HUES6 (cell line): Measurements from ENCODE around the gene TFDP3.

Experiments used
- H3K27ac ChIP-seq: 2 replicates; pipeline ENCODE4 v1.7.0; 2013; ENCODE audit warnings: low read depth, mild to moderate bottlenecking, low read length, inconsistent platforms
- H3K27me3 ChIP-seq: 2 replicates; pipeline ENCODE4 v1.6.1; 2013; ENCODE audit warnings: low read length; ENCODE audit not compliant: control insufficient read depth, insufficient read depth
- H3K36me3 ChIP-seq: 2 replicates; pipeline ENCODE4 v1.6.1; 2013; ENCODE audit warnings: low read length; ENCODE audit not compliant: control insufficient read depth, insufficient read depth
- H3K4me1 ChIP-seq: 2 replicates; pipeline ENCODE4 v1.6.1; 2013; ENCODE audit warnings: low read length; ENCODE audit not compliant: control insufficient read depth, insufficient read depth
- H3K4me3 ChIP-seq: 2 replicates; pipeline ENCODE4 v1.5.1; 2013; ENCODE audit warnings: low read depth, low read length
- H3K9ac ChIP-seq: one replicate; pipeline ENCODE4 v1.6.1; 2013; ENCODE audit warnings: mild to moderate bottlenecking, low read length
- H3K9me3 ChIP-seq: 2 replicates; pipeline ENCODE4 v1.6.1; 2013; ENCODE audit warnings: low read depth, low read length; ENCODE audit not compliant: control insufficient read depth, insufficient read depth

Gene TFDP3

GRCh38 chrX:133185938-133186337 lies 32.2 kb downstream of the TFDP3 start:
- Histone ChIP-seq H3K9ac (no peak overlapping the region), H3K27ac (no peak overlapping the region), H3K4me3 (no peak overlapping the region), H3K9me3 (no peaks in the 10 kb centered on the region), H3K36me3 (no peaks in the 10 kb centered on the region), H3K27me3 (no peaks in the 10 kb centered on the region; the same call in 1 of the 2 replicates), H3K4me1 (peaks cover 7% of the 10 kb centered on the region; the same call in 1 of the 2 replicates)

- Histone ChIP-seq H3K27ac (no peak overlapping the region), H3K9me3 (no peaks in the 10 kb centered on the region), H3K9ac (no peak overlapping the region), H3K4me3 (no peak overlapping the region), H3K36me3 (no peaks in the 10 kb centered on the region), H3K4me1 (0 out of 2 replicates have a peak, but pooled peaks cover 3% of the 10 kb centered on the region), H3K27me3 (no peaks in the 10 kb centered on the region; the same call in 1 of the 2 replicates)
Measured at GRCh38 chrX:133185119-133185518, 33.0 kb downstream of the TFDP3 start.

GRCh38 chrX:133183806-133184205 lies 34.3 kb downstream of the TFDP3 start:
- H3K9ac ChIP-seq = no peak overlapping the region
- H3K4me3 ChIP-seq = no peak overlapping the region
- no peak overlapping the region for H3K27ac ChIP-seq
- H3K9me3 ChIP-seq = no peaks in the 10 kb centered on the region
- H3K36me3 ChIP-seq = no peaks in the 10 kb centered on the region
- 0 out of 2 replicates have a peak, but pooled peaks cover 3% of the 10 kb centered on the region for H3K4me1 ChIP-seq
- no peaks in the 10 kb centered on the region; the same call in 1 of the 2 replicates for H3K27me3 ChIP-seq

GRCh38 chrX:133179500-133179899 lies 38.7 kb downstream of the TFDP3 start:
- no peak overlapping the region for H3K4me3 ChIP-seq
- H3K27me3 ChIP-seq = peaks cover 12% of the 10 kb centered on the region; the same call in 1 of the 2 replicates

GRCh38 chrX:133177202-133177601 lies 41.0 kb downstream of the TFDP3 start:
- no peak overlapping the region for H3K9ac ChIP-seq
- H3K27ac ChIP-seq = no peak overlapping the region
- H3K9me3 ChIP-seq = no peaks in the 10 kb centered on the region
- peaks cover 9% of the 10 kb centered on the region for H3K4me1 ChIP-seq
- H3K27me3 ChIP-seq = peaks cover 13% of the 10 kb centered on the region; the same call in 1 of the 2 replicates
- no peak overlapping the region for H3K4me3 ChIP-seq
- no peaks in the 10 kb centered on the region for H3K36me3 ChIP-seq

More at GRCh38 chrX:133179500-133179899, 38.7 kb downstream of the TFDP3 start:
- Histone ChIP-seq H3K9me3 (no peaks in the 10 kb centered on the region), H3K27ac (no peak overlapping the region), H3K4me1 (no peaks in the 10 kb centered on the region; the same call in 1 of the 2 replicates), H3K36me3 (no peaks in the 10 kb centered on the region), H3K9ac (no peak overlapping the region)

GRCh38 chrX:133175605-133176004 lies 42.5 kb downstream of the TFDP3 start:
- H3K4me1 ChIP-seq = peaks cover 11% of the 10 kb centered on the region
- no peak overlapping the region for H3K27ac ChIP-seq
- no peaks in the 10 kb centered on the region for H3K9me3 ChIP-seq
- no peaks in the 10 kb centered on the region for H3K36me3 ChIP-seq
- H3K27me3 ChIP-seq = peaks cover 13% of the 10 kb centered on the region; the same call in 1 of the 2 replicates
- no peak overlapping the region for H3K9ac ChIP-seq
- no peak overlapping the region for H3K4me3 ChIP-seq

GRCh38 chrX:133175162-133175561 lies 43.0 kb downstream of the TFDP3 start:
- no peak overlapping the region for H3K4me3 ChIP-seq
- H3K9me3 ChIP-seq = no peaks in the 10 kb centered on the region
- H3K27ac ChIP-seq = no peak overlapping the region
- no peak overlapping the region for H3K9ac ChIP-seq
- peaks cover 17% of the 10 kb centered on the region; the same call in 1 of the 2 replicates for H3K27me3 ChIP-seq
- H3K36me3 ChIP-seq = no peaks in the 10 kb centered on the region
- peaks cover 11% of the 10 kb centered on the region for H3K4me1 ChIP-seq

- Histone ChIP-seq H3K27ac (no peak overlapping the region), H3K9me3 (no peaks in the 10 kb centered on the region), H3K4me3 (no peak overlapping the region), H3K27me3 (peaks cover 18% of the 10 kb centered on the region; the same call in 1 of the 2 replicates), H3K4me1 (peaks cover 11% of the 10 kb centered on the region), H3K36me3 (no peaks in the 10 kb centered on the region), H3K9ac (no peak overlapping the region)
Measured at GRCh38 chrX:133171962-133172708, 46.0 kb downstream of the TFDP3 start.
